DMS 273 (cell line): Measurements from ENCODE around the gene RASL10A.
"Not testable (repeated sequence)": the region's sequence is repeated elsewhere in the genome, so short reads cannot be mapped to it uniquely, and the experiment has no call there.

Experiments
- DNase-seq: peaks from one replicate; lab custom pipeline; 2025; ENCODE audit not compliant: unreplicated experiment; lab: John Stamatoyannopoulos, UW

RASL10A gene

GRCh38 chr22:29315286-29316140 lies at the start of gene RASL10A:
RASL10A (minus strand) TSS chr22:29315697; CDS start chr22:29315246, 451 bp downstream.
- DNase-seq, result peak; percentile 63

GRCh38 chr22:29359469-29359868 lies 44.0 kb upstream of the RASL10A start:
- peak; percentile 86 for DNase-seq

GRCh38 chr22:29357193-29357890 lies 41.8 kb upstream of the RASL10A start:
- not testable (repeated sequence) for DNase-seq

GRCh38 chr22:29353860-29354259 lies 38.4 kb upstream of the RASL10A start:
- no peak for DNase-seq

- DNase-seq, result no peak
Observed at GRCh38 chr22:29353286-29353685, 37.8 kb upstream of the RASL10A start.

GRCh38 chr22:29352778-29353177 lies 37.3 kb upstream of the RASL10A start:
- DNase-seq, result no peak

- DNase-seq, result no peak
Observed at GRCh38 chr22:29351891-29352290, 36.4 kb upstream of the RASL10A start.

- no peak for DNase-seq
Observed at GRCh38 chr22:29351042-29351441, 35.5 kb upstream of the RASL10A start.

GRCh38 chr22:29348956-29349355 lies 33.5 kb upstream of the RASL10A start:
- DNase-seq, result no peak

GRCh38 chr22:29348041-29348440 lies 32.5 kb upstream of the RASL10A start:
- DNase-seq, result peak; percentile 10

- peak; percentile 92 for DNase-seq
Observed at GRCh38 chr22:29346659-29347058, 31.2 kb upstream of the RASL10A start.

- peak; percentile 54 for DNase-seq
Observed at GRCh38 chr22:29345932-29346331, 30.4 kb upstream of the RASL10A start.

GRCh38 chr22:29344889-29345288 lies 29.4 kb upstream of the RASL10A start:
- not testable (repeated sequence) for DNase-seq

- DNase-seq, result peak; percentile 93
Observed at GRCh38 chr22:29344137-29344536, 28.6 kb upstream of the RASL10A start.

- peak; percentile 97 for DNase-seq
Observed at GRCh38 chr22:29343313-29343805, 27.9 kb upstream of the RASL10A start.

- peak; percentile 74 for DNase-seq
Observed at GRCh38 chr22:29342577-29343312, 27.2 kb upstream of the RASL10A start.

GRCh38 chr22:29342177-29342576 lies 26.7 kb upstream of the RASL10A start:
- DNase-seq, result no peak

GRCh38 chr22:29341849-29342127 lies 26.3 kb upstream of the RASL10A start:
- no peak for DNase-seq

GRCh38 chr22:29341056-29341848 lies 25.8 kb upstream of the RASL10A start:
- DNase-seq, result no peak

GRCh38 chr22:29340566-29340965 lies 25.1 kb upstream of the RASL10A start:
- DNase-seq, result no peak
